22Rv1 (cell line): ENCODE data around the gene NTPCR.

Experiments used
- CTCF ChIP-seq: fragments of 450-650 bp; IDR thresholded peaks from 2 replicates; pipeline ENCODE4 v1.5.1; 2017; ENCODE audit warnings: mild to moderate bottlenecking
- ZFX ChIP-seq: fragments of 450-650 bp; IDR thresholded peaks from 2 replicates; pipeline ENCODE4 v1.6.1; 2017; ENCODE audit warnings: antibody characterized with exemption, borderline replicate concordance

GRCh38 chr1:232904566-232904965, 45.8 kb upstream of the NTPCR start:
- TF ChIP-seq CTCF (no peak), ZFX (no peak)
